ENCODE data around the gene L3MBTL4.

DNA sequence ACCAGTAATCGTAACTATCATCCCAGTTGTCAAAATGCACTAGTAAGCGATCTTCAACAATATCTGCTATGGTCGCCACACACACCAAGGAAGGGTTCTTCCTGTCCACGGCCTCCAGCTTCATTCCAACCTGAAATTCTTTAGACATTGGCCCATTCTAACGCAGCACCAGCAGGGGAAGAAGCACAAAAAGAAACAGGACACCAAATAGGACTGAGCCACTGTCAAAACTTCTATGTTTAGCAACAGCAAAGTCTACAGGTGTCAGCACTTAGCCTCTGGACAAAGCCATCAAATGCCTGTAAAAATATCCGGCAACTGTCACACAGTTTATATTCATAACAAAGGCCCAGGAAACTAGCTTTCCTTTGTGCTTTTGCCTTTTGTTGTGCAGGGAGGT is 175.0 kb downstream of the L3MBTL4 start:
- TF ChIP-seq CTCF (IDR thresholded peaks at IDR 0.05) (no peak), POLR2A (IDR thresholded peaks at IDR 0.05) (no peak)
